ENCODE results near the gene PLEKHA5.

PLEKHA5 gene

DNA sequence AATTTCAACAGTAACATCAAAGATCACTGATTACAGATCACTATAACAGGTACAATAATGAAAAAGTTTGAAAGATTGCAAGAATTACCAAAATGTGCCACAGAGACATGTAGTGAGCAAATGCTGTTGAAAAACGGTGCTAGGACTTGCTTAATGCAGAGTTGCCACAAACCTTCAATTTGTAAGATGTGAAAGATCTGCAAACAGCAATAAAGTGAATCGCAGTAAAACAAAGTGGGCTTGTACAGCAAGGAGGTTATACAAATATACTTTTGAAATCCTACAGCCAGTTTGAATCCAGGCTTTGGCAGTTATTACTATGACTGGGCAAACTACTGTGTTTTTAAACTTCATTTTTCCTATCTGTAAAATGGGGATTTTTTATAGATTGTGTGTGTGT, 1.0 kb upstream of the PLEKHA5 start:
- no peak overlapping the region for H3K4me3 ChIP-seq (replicated peaks; ENCODE audit: low read depth, low read length)
- TF ChIP-seq, protein P1, sequence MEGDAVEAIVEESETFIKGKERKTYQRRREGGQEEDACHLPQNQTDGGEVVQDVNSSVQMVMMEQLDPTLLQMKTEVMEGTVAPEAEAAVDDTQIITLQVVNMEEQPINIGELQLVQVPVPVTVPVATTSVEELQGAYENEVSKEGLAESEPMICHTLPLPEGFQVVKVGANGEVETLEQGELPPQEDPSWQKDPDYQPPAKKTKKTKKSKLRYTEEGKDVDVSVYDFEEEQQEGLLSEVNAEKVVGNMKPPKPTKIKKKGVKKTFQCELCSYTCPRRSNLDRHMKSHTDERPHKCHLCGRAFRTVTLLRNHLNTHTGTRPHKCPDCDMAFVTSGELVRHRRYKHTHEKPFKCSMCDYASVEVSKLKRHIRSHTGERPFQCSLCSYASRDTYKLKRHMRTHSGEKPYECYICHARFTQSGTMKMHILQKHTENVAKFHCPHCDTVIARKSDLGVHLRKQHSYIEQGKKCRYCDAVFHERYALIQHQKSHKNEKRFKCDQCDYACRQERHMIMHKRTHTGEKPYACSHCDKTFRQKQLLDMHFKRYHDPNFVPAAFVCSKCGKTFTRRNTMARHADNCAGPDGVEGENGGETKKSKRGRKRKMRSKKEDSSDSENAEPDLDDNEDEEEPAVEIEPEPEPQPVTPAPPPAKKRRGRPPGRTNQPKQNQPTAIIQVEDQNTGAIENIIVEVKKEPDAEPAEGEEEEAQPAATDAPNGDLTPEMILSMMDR (IDR thresholded peaks at IDR 0.05; ENCODE audit: low read length, missing control alignments): no peak
- no peak for DNase-seq (ENCODE audit: low read depth)

DNA sequence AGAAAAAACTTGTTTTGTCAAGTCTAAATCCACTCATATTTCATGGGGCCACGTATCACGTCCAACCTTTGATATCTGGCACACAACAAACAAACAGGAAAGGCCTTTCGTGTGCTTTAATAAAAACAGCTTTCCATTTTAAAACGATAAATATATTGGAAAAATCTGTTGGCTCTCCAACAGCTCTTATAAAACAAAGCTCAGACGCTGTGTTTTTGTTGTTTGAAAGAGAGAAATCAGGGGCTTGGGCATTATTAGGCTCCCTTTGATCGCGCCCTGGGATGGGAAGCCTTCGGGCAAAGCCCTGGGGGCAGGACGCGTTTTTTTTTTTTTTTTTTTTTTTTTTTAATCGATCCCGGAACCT, 429 bp upstream of the PLEKHA5 start:
- DNase-seq (ENCODE audit: low read depth): peak; percentile 47
- H3K4me3 ChIP-seq (replicated peaks; ENCODE audit: low read depth, low read length): peak overlapping the region; percentile 46
- TF ChIP-seq, protein P1 (IDR thresholded peaks at IDR 0.05; ENCODE audit: low read length, missing control alignments): no peak

DNA sequence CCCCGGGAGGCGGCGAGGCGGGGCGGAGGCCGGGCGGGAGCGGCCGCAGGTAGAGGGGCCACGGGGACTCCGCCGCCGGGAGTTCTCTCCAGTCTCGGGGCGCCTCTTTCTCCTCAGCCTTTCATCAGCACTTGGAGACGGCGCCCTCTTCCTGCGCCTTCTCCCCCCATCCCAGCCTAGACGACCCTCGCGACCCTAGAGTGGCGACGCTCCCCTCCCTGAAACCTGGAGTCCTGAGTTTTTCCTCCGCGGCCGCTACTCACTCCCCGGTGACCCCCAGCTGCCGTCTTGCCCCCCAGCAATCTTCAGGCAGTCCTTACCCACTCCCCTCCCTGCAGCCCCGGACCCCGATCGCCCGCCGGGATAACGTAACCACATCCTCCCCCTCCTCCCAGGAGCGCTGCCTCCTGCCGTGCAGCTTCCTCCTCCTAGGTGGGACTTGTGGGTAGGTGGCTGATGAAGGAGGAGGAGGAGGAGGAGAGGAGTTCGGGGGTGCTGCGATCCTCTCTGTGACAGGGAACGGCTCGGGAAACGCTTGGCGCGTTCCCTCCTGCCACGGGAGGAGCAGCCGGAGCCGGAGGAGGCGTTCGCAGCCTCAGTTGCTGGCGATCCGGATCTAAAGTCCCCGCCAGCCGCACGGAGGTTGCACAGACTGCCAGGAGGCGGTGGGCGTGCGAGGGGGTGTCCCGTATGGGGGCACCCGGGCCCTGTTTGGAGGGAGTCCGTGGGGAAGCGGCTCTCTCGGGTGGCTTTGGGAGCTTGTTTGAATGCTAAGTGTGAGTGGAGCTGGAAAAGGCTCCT, 891 bp downstream of the PLEKHA5 start:
- TF ChIP-seq, protein P1 (IDR thresholded peaks at IDR 0.05; ENCODE audit: low read length, missing control alignments): no peak
- peak overlapping the region; percentile 90 for H3K4me3 ChIP-seq (replicated peaks; ENCODE audit: low read depth, low read length)
- DNase-seq (ENCODE audit: low read depth): no peak

DNA sequence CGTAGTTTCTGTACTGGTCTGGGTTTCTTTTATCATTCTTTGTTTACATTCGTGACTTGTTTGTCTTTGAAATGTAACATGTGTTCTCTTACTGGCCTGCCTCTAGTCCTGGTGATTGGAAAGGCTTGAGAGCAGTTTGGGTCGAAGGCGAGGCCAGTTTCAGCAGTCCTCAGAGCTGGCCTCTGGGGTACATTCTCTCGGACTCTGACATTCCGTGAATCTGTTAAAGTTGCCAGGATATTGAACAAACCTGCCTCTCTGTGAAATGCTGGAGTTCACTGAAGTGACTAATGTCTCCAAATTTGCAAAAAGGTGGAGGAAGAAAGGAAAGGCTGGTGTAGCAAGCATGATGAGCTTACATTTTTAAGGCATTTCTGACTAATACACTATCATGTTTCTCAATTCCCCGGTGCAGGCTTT, 1.5 kb downstream of the PLEKHA5 start:
- peak; percentile 52 for DNase-seq (ENCODE audit: low read depth)
- H3K4me3 ChIP-seq (replicated peaks; ENCODE audit: low read depth, low read length): peak overlapping the region; percentile 90
- TF ChIP-seq, protein P1 (IDR thresholded peaks at IDR 0.05; ENCODE audit: low read length, missing control alignments): no peak

DNA sequence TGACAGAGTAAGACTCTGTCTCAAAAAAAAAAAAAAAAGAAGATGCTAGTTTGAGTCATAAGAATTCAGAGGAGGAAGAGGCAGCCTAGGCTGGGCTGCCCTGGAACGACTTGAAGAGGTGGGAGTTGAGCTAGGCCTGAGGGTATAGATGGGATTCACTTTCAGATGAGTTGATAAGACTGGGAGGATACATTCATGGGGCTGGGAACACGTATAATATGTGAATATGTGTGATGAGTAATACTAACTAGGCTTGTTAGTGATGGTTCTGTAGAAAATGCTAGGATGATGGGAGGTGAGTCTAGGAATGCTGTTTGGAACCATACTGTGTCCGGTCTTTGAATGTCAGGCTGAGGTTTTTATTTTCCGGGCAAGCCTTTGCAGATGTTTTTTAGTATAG, 9.0 kb downstream of the PLEKHA5 start:
- DNase-seq (ENCODE audit: low read depth): no peak
- TF ChIP-seq, protein P1 (IDR thresholded peaks at IDR 0.05; ENCODE audit: low read length, missing control alignments): no peak
- no peak overlapping the region for H3K4me3 ChIP-seq (replicated peaks; ENCODE audit: low read depth, low read length)

DNA sequence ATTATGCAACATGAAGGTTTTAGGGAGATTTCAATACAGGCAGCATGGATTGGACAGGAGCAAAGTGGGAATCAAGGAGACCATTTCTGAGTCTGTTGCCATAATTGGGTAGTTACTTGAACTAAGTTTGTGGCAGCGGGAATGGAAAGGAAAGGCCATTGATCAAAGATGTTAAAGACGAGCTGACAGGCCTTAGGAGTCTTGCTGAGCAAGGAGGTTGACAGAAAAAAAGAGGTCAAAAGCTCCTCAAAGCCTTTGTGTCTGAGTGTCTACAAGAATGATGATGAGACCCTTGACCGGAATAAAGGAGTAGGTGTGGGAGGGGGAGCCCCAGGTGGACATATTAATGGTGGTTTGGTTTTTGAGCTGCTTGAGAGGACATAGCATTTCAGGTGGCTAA, 9.4 kb downstream of the PLEKHA5 start:
- no peak for DNase-seq (ENCODE audit: low read depth)
- TF ChIP-seq, protein P1 (IDR thresholded peaks at IDR 0.05; ENCODE audit: low read length, missing control alignments): no peak
- H3K4me3 ChIP-seq (replicated peaks; ENCODE audit: low read depth, low read length): no peak overlapping the region
